ENCODE data around the gene HBG2. TPM values are rescaled to one million over a fixed set of nuclear protein-coding genes. Genes with fewer than 3 reads are reported as not detected.
"Not testable (repeated sequence)": the region's sequence is repeated elsewhere in the genome, so short reads cannot be mapped to it uniquely, and the experiment has no call there.

Gene HBG2
- total RNA-seq, 1 donor from 2014 or later, result not detected

- Mint-ChIP-seq H3K36me3 (ENCODE audit: low read depth) (no peaks in the 10 kb centered on the region), H3K4me1 (ENCODE audit: low read depth) (peaks cover 6% of the 10 kb centered on the region), H3K4me3 (no peak overlapping the region), H3K9me3 (no peaks in the 10 kb centered on the region), H3K27ac (no peak overlapping the region), H3K27me3 (ENCODE audit: insufficient read depth) (peaks cover 2% of the 10 kb centered on the region)
- intact Hi-C loops (cut with micrococcal nuclease), result no loop called here
- no peak for DNase-seq (ENCODE audit: low spot score)
Observed at GRCh38 chr11:5277807-5278382, 23.3 kb upstream of the HBG2 start.

- Mint-ChIP-seq H3K4me1 (ENCODE audit: low read depth) (peaks cover 6% of the 10 kb centered on the region), H3K9me3 (no peaks in the 10 kb centered on the region), H3K27me3 (ENCODE audit: insufficient read depth) (no peaks in the 10 kb centered on the region), H3K36me3 (ENCODE audit: low read depth) (no peaks in the 10 kb centered on the region), H3K4me3 (no peak overlapping the region), H3K27ac (no peak overlapping the region)
- no peak for DNase-seq (ENCODE audit: low spot score)
- intact Hi-C loops (cut with micrococcal nuclease), result no loop called here
Observed at GRCh38 chr11:5276697-5277096, 22.1 kb upstream of the HBG2 start.

GRCh38 chr11:5275369-5276110, 21.0 kb upstream of the HBG2 start:
- Mint-ChIP-seq H3K36me3 (ENCODE audit: low read depth) (no peaks in the 10 kb centered on the region), H3K27me3 (ENCODE audit: insufficient read depth) (no peaks in the 10 kb centered on the region), H3K4me3 (no peak overlapping the region), H3K9me3 (no peaks in the 10 kb centered on the region), H3K4me1 (ENCODE audit: low read depth) (peaks cover 2% of the 10 kb centered on the region), H3K27ac (no peak overlapping the region)
- no peak for DNase-seq (ENCODE audit: low spot score)
- intact Hi-C loops (cut with micrococcal nuclease), result no loop called here

GRCh38 chr11:5274395-5274794, 19.8 kb upstream of the HBG2 start:
- H3K27ac Mint-ChIP-seq, result no peak overlapping the region
- intact Hi-C loops (cut with micrococcal nuclease), result no loop called here
- H3K27me3 Mint-ChIP-seq (ENCODE audit: insufficient read depth), result no peaks in the 10 kb centered on the region
- no peaks in the 10 kb centered on the region for H3K36me3 Mint-ChIP-seq (ENCODE audit: low read depth)
- no peak for DNase-seq (ENCODE audit: low spot score)
- no peaks in the 10 kb centered on the region for H3K4me1 Mint-ChIP-seq (ENCODE audit: low read depth)
- no peaks in the 10 kb centered on the region for H3K9me3 Mint-ChIP-seq
- H3K4me3 Mint-ChIP-seq, result no peak overlapping the region

GRCh38 chr11:5272395-5273017, 17.9 kb upstream of the HBG2 start:
- Mint-ChIP-seq H3K36me3 (ENCODE audit: low read depth) (no peaks in the 10 kb centered on the region), H3K27ac (no peak overlapping the region), H3K4me3 (no peak overlapping the region), H3K9me3 (no peaks in the 10 kb centered on the region), H3K27me3 (ENCODE audit: insufficient read depth) (no peaks in the 10 kb centered on the region), H3K4me1 (ENCODE audit: low read depth) (no peaks in the 10 kb centered on the region)
- no peak for DNase-seq (ENCODE audit: low spot score)
- intact Hi-C loops (cut with micrococcal nuclease), result no loop called here

GRCh38 chr11:5269715-5270147, 15.2 kb upstream of the HBG2 start, which contains the start of gene HBE1:
Gene HBE1 (minus strand): TSS chr11:5269945. CDS start chr11:5269890, 55 bp downstream.
- H3K9me3 Mint-ChIP-seq, result no peaks in the 10 kb centered on the region
- intact Hi-C loops (cut with micrococcal nuclease), result no loop called here
- H3K4me3 Mint-ChIP-seq, result no peak within 1 kb of the TSS
- H3K27ac Mint-ChIP-seq, result no peak within 1 kb of the TSS
- H3K36me3 Mint-ChIP-seq (ENCODE audit: low read depth), result no peaks in the 10 kb centered on the region
- H3K4me1 Mint-ChIP-seq (ENCODE audit: low read depth), result no peaks in the 10 kb centered on the region
- DNase-seq (ENCODE audit: low spot score), result no peak
- peaks cover 5% of the 10 kb centered on the region for H3K27me3 Mint-ChIP-seq (ENCODE audit: insufficient read depth)

GRCh38 chr11:5267033-5267563, 12.5 kb upstream of the HBG2 start:
- no peaks in the 10 kb centered on the region for H3K9me3 Mint-ChIP-seq
- H3K36me3 Mint-ChIP-seq (ENCODE audit: low read depth), result no peaks in the 10 kb centered on the region
- DNase-seq (ENCODE audit: low spot score), result no peak
- no peak overlapping the region for H3K4me3 Mint-ChIP-seq
- H3K4me1 Mint-ChIP-seq (ENCODE audit: low read depth), result no peaks in the 10 kb centered on the region
- intact Hi-C loops (cut with micrococcal nuclease), result no loop called here
- peaks cover 7% of the 10 kb centered on the region for H3K27me3 Mint-ChIP-seq (ENCODE audit: insufficient read depth)
- no peak overlapping the region for H3K27ac Mint-ChIP-seq

- H3K36me3 Mint-ChIP-seq (ENCODE audit: low read depth), result no peaks in the 10 kb centered on the region
- no peak overlapping the region for H3K27ac Mint-ChIP-seq
- no peak for DNase-seq (ENCODE audit: low spot score)
- H3K27me3 Mint-ChIP-seq (ENCODE audit: insufficient read depth), result peaks cover 7% of the 10 kb centered on the region
- no peaks in the 10 kb centered on the region for H3K4me1 Mint-ChIP-seq (ENCODE audit: low read depth)
- no peak overlapping the region for H3K4me3 Mint-ChIP-seq
- H3K9me3 Mint-ChIP-seq, result no peaks in the 10 kb centered on the region
- intact Hi-C loops (cut with micrococcal nuclease), result no loop called here
Observed at GRCh38 chr11:5266609-5267008, 12.0 kb upstream of the HBG2 start.

GRCh38 chr11:5265832-5266231, 11.3 kb upstream of the HBG2 start:
- no peaks in the 10 kb centered on the region for H3K36me3 Mint-ChIP-seq (ENCODE audit: low read depth)
- H3K9me3 Mint-ChIP-seq, result no peaks in the 10 kb centered on the region
- no peak overlapping the region for H3K4me3 Mint-ChIP-seq
- no peak for DNase-seq (ENCODE audit: low spot score)
- no peaks in the 10 kb centered on the region for H3K4me1 Mint-ChIP-seq (ENCODE audit: low read depth)
- no peak overlapping the region for H3K27ac Mint-ChIP-seq
- peaks cover 7% of the 10 kb centered on the region for H3K27me3 Mint-ChIP-seq (ENCODE audit: insufficient read depth)
- intact Hi-C loops (cut with micrococcal nuclease), result no loop called here

GRCh38 chr11:5258543-5259262, 4.1 kb upstream of the HBG2 start:
- intact Hi-C loops (cut with micrococcal nuclease), result no loop called here
- H3K36me3 Mint-ChIP-seq (ENCODE audit: low read depth), result no peaks in the 10 kb centered on the region
- H3K9me3 Mint-ChIP-seq, result no peaks in the 10 kb centered on the region
- H3K4me1 Mint-ChIP-seq (ENCODE audit: low read depth), result no peaks in the 10 kb centered on the region
- no peak overlapping the region for H3K27ac Mint-ChIP-seq
- DNase-seq (ENCODE audit: low spot score), result no peak
- no peak overlapping the region for H3K4me3 Mint-ChIP-seq
- peaks cover 2% of the 10 kb centered on the region for H3K27me3 Mint-ChIP-seq (ENCODE audit: insufficient read depth)

- intact Hi-C loops (cut with micrococcal nuclease), result no loop called here
- no peaks in the 10 kb centered on the region for H3K36me3 Mint-ChIP-seq (ENCODE audit: low read depth)
- no peak for DNase-seq (ENCODE audit: low spot score)
- no peaks in the 10 kb centered on the region for H3K4me1 Mint-ChIP-seq (ENCODE audit: low read depth)
- no peaks in the 10 kb centered on the region for H3K27me3 Mint-ChIP-seq (ENCODE audit: insufficient read depth)
- H3K27ac Mint-ChIP-seq, result no peak overlapping the region
- H3K4me3 Mint-ChIP-seq, result no peak overlapping the region
- H3K9me3 Mint-ChIP-seq, result no peaks in the 10 kb centered on the region
Observed at GRCh38 chr11:5257296-5257695, 2.7 kb upstream of the HBG2 start.

GRCh38 chr11:5254023-5254422, 558 bp downstream of the HBG2 start:
- intact Hi-C loops (cut with micrococcal nuclease); H3K9me3 Mint-ChIP-seq; H3K27ac Mint-ChIP-seq; H3K36me3 Mint-ChIP-seq (ENCODE audit: low read depth); H3K27me3 Mint-ChIP-seq (ENCODE audit: insufficient read depth); H3K4me1 Mint-ChIP-seq (ENCODE audit: low read depth); H3K4me3 Mint-ChIP-seq; DNase-seq (ENCODE audit: low spot score): not testable (repeated sequence)

- H3K4me1 Mint-ChIP-seq (ENCODE audit: low read depth); H3K9me3 Mint-ChIP-seq; H3K36me3 Mint-ChIP-seq (ENCODE audit: low read depth); intact Hi-C loops (cut with micrococcal nuclease); H3K4me3 Mint-ChIP-seq; DNase-seq (ENCODE audit: low spot score); H3K27me3 Mint-ChIP-seq (ENCODE audit: insufficient read depth); H3K27ac Mint-ChIP-seq: not testable (repeated sequence)
Observed at GRCh38 chr11:5253440-5253839, 1.1 kb downstream of the HBG2 start.

Data from activated T-helper 1 cell treated with anti-CD3 and anti-CD28 coated beads, Interleukin-12 subunit alpha, Interleukin-12 subunit beta, Interleukin-2, Interleukin-4 antibody, amounts not matched to agents 30 ng/mL and 10 ng/mL and 1 ng/mL, durations not matched to agents 14 hours and 24 hours and 36 hours (primary cell).